ENCODE results near the gene RFX2.

- TF ChIP-seq REST (IDR thresholded peaks at IDR 0.05): no peak
- no peak for TF ChIP-seq POLR2A (IDR thresholded peaks at IDR 0.05; ENCODE audit: low read length)
- no peak for TF ChIP-seq CBX2 (IDR thresholded peaks at IDR 0.05; ENCODE audit: borderline replicate concordance, low read depth)
- no peak for TF ChIP-seq SREBF2 (IDR thresholded peaks at IDR 0.05)
- TF ChIP-seq SMC3 (IDR thresholded peaks at IDR 0.05): no peak
- no peak for TF ChIP-seq ESRRA (IDR thresholded peaks at IDR 0.05; ENCODE audit: borderline replicate concordance, low read length)
Observed at GRCh38 chr19:5948752-5949564, 161.3 kb downstream of the RFX2 start.
